Neural progenitor cell (in vitro differentiated cells): ENCODE data around the gene FBXW2.

ENCODE experiments used
- EZH2 ChIP-seq: fragments of 200-600 bp; sonication (generic); IDR thresholded peaks from 2 replicates; pipeline ENCODE4 v1.6.1; 2017; ENCODE audit warnings: antibody characterized with exemption, mild to moderate bottlenecking, moderate library complexity
- EZH2phosphoT487 ChIP-seq: fragments of 200-600 bp; sonication (generic); IDR thresholded peaks from 2 replicates; pipeline ENCODE4 v1.6.1; 2017; ENCODE audit warnings: antibody characterized with exemption

- TF ChIP-seq EZH2 (no peak), EZH2phosphoT487 (no peak)
These were observed 21.9 kb upstream of the FBXW2 start for GRCh38 chr9:120815075-120815474.
